ENCODE data around the gene STK11.

Gene STK11

GRCh38 chr19:1261798-1262622 is 56.4 kb downstream of the STK11 start:
- DNase-seq (ENCODE audit: low read depth) = no peak

DNA sequence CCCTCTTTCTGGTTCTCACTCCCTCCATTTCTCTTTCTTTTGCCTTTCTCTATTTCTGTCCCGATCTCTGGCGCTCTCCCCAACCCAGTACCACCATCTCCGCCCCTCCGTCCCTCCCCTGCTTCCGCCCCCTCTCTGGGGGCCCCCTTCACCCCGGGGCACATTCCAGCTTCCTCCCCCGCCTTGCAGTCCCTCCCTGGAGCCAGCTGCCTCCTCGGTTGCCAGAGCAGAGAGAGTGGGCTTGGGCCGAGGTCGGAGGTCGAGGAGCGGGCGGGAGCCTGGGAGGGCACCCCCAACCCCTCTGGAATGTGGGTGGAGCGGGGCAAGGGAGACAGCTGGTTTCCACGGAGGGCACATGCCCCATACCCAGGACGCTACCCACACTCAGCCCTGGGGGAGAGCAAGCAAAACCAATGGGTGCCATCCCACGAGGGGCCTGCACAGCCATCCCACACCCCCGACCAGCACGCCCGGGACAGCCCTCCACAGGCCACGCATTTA is 57.1 kb downstream of the STK11 start:
- DNase-seq (ENCODE audit: low read depth) = no peak

GRCh38 chr19:1263188-1263587 is 57.6 kb downstream of the STK11 start:
- no peak for DNase-seq (ENCODE audit: low read depth)

- no peak for DNase-seq (ENCODE audit: low read depth)
Measured at GRCh38 chr19:1264801-1265614, 59.4 kb downstream of the STK11 start.

GRCh38 chr19:1265615-1266128 is 60.1 kb downstream of the STK11 start:
- no peak for DNase-seq (ENCODE audit: low read depth)

GRCh38 chr19:1266129-1266915 is 60.7 kb downstream of the STK11 start:
- DNase-seq (ENCODE audit: low read depth) = no peak

DNA sequence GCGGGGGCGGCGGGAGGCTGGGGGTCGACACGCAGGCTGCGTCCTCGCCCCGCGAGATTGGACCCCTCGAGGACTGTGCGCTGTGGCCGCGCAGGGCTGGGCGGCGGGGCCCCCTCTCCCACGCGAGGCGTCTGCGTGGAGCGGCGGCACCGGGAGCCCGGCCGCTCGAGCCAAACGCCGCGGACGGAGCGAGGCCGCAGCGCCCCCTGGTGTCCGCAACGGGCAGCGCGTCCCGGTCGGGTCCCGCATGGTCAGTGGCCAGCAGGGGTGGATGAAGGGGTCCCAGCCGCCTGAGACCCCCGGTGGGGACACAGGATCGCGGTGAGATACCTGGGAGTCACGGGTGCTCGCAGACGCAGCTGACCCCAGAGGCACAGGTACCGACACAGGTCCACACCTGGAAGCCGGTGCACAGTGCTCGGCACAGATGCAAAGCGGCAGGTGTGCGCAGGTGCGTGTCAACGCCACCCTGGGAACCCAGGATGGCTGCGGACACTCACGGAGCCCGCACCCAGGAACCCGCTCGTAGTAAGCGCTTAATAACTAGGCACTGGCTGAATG is 61.4 kb downstream of the STK11 start:
- DNase-seq (ENCODE audit: low read depth) = no peak

GRCh38 chr19:1267477-1268225 is 62.1 kb downstream of the STK11 start:
- no peak for DNase-seq (ENCODE audit: low read depth)

GRCh38 chr19:1268226-1269064 is 62.9 kb downstream of the STK11 start:
- DNase-seq (ENCODE audit: low read depth) = no peak

- DNase-seq (ENCODE audit: low read depth) = peak; percentile 93
Measured at GRCh38 chr19:1269065-1269477, 63.5 kb downstream of the STK11 start, which contains the start of gene CIRBP. CIRBP (plus strand) TSS chr19:1269332; CDS start chr19:1270934, 1,602 bp downstream.

- no peak for DNase-seq (ENCODE audit: low read depth)
Measured at GRCh38 chr19:1269478-1270212, 64.1 kb downstream of the STK11 start.

DNA sequence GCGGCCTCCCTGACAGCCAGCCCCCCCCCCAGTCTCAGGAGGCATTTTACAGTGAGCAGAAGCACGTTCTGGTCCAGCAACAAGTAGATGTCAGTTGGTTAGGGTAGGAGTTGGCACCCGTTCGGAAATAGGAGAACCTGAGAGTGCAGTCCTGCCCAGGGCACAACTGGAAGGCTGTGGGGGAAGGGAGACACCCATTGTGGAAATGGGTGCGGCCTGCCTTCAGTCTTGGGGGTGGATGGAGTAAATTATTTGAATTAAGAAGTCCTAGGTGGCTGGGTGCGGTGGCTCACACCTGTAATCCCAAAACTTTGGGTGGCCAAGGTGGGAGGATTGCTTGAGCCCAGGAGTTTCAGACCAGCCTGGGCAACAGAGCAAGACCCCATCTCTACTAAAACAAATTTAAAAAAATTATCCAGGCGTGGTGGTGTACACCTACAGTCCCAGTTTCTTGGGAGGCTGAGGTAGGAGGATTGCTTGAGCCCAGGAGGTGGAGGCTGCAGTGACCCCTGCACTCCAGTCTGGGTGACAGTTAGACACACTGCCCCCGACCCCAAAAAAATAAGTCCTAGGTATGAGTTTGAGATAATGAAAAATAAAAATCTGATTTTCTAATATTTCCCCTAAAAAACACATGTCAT is 64.8 kb downstream of the STK11 start:
- DNase-seq (ENCODE audit: low read depth) = no peak

DNA sequence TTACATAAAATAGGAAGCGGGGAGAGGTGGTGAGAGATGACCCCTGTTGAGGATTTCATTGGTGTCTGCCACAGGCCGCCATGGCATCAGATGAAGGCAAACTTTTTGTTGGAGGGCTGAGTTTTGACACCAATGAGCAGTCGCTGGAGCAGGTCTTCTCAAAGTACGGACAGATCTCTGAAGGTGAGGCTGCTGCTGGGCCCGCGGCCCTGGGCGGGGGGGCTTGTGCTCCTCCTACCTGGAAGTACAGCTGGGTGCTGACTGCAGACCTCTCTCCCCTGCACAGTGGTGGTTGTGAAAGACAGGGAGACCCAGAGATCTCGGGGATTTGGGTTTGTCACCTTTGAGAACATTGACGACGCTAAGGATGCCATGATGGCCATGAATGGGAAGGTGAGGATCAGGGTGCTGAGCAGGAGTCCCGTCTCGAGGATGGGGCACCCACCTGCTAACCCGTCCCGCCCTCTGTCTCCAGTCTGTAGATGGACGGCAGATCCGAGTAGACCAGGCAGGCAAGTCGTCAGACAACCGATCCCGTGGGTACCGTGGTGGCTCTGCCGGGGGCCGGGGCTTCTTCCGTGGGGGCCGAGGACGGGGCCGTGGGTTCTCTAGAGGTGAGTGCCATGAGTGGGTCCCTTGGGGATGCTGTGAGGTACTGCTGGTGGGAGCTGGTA is 65.4 kb downstream of the STK11 start:
- DNase-seq (ENCODE audit: low read depth) = no peak

GRCh38 chr19:1271528-1272422 is 66.2 kb downstream of the STK11 start:
- no peak for DNase-seq (ENCODE audit: low read depth)

- DNase-seq (ENCODE audit: low read depth) = no peak
Measured at GRCh38 chr19:1272423-1273262, 67.1 kb downstream of the STK11 start.

Data from non-pigmented ciliary epithelial cell (primary cell).